ENCODE measurements around the gene ATP6V1D. TPM values are rescaled to one million over a fixed set of nuclear protein-coding genes. Genes with fewer than 3 reads are reported as not detected.
A peak's percentile ranks its signal among the peaks of the same experiment; 100 is the strongest.
"Not testable (repeated sequence)": the region's sequence is repeated elsewhere in the genome, so short reads cannot be mapped to it uniquely, and the experiment has no call there.

Gene ATP6V1D
- total RNA-seq, 1 donor: 168 TPM

- no peak for DNase-seq (ENCODE audit: low read depth)
These were observed 28.1 kb downstream of the ATP6V1D start for GRCh38 chr14:67331368-67332125.

GRCh38 chr14:67329666-67330065, 29.9 kb downstream of the ATP6V1D start:
- H3K4me3 ChIP-seq (ENCODE audit: low read depth, low read length); DNase-seq (ENCODE audit: low read depth): not testable (repeated sequence)

More at GRCh38 chr14:67331368-67332125, 28.1 kb downstream of the ATP6V1D start:
- H3K4me3 ChIP-seq (ENCODE audit: low read depth, low read length): no peak overlapping the region
- TF ChIP-seq CTCF (IDR thresholded peaks at IDR 0.05; ENCODE audit: insufficient read depth, low read depth, low read length): no peak

- no peak for TF ChIP-seq CTCF (IDR thresholded peaks at IDR 0.05; ENCODE audit: insufficient read depth, low read depth, low read length)
- DNase-seq (ENCODE audit: low read depth): peak; percentile 95
- H3K4me3 ChIP-seq (ENCODE audit: low read depth, low read length): no peak overlapping the region
These were observed 40.5 kb downstream of the ATP6V1D start for GRCh38 chr14:67319142-67319541.

GRCh38 chr14:67317822-67318221, 41.8 kb downstream of the ATP6V1D start:
- no peak for TF ChIP-seq CTCF (IDR thresholded peaks at IDR 0.05; ENCODE audit: insufficient read depth, low read depth, low read length)
- no peak overlapping the region for H3K4me3 ChIP-seq (ENCODE audit: low read depth, low read length)
- DNase-seq (ENCODE audit: low read depth): no peak

- H3K4me3 ChIP-seq (ENCODE audit: low read depth, low read length): no peak overlapping the region
- no peak for DNase-seq (ENCODE audit: low read depth)
- no peak for TF ChIP-seq CTCF (IDR thresholded peaks at IDR 0.05; ENCODE audit: insufficient read depth, low read depth, low read length)
These were observed 46.5 kb downstream of the ATP6V1D start for GRCh38 chr14:67313153-67313552.

GRCh38 chr14:67311868-67312267, 47.7 kb downstream of the ATP6V1D start:
- DNase-seq (ENCODE audit: low read depth): no peak
- no peak for TF ChIP-seq CTCF (IDR thresholded peaks at IDR 0.05; ENCODE audit: insufficient read depth, low read depth, low read length)
- no peak overlapping the region for H3K4me3 ChIP-seq (ENCODE audit: low read depth, low read length)

Small RNAs within 50 kb of the gene (small RNA-seq; reads per million reads assigned to genes)
- gene RF00019: not detected

Other genes with a start within 250 kb of the ATP6V1D start
- gene GARIN2, start 170.4 kb downstream of the ATP6V1D start, total RNA-seq: not detected in 2 replicates
- gene PALS1, start 118.4 kb downstream of the ATP6V1D start, total RNA-seq: 18.4 and 38.4 TPM in 2 replicates
- 176 and 221 TPM in 2 replicates for gene EIF2S1, start 524 bp upstream of the ATP6V1D start, total RNA-seq
- 2.2 and 4.5 TPM in 2 replicates for gene PLEK2, start 52.4 kb upstream of the ATP6V1D start, total RNA-seq
- gene TMEM229B, start 128.9 kb upstream of the ATP6V1D start, total RNA-seq: 0.43 and 0.64 TPM in 2 replicates
- 0.43 and 0.64 TPM in 2 replicates for gene PLEKHH1, start 173.5 kb upstream of the ATP6V1D start, total RNA-seq
- 15.5 and 17.7 TPM in 2 replicates for gene PIGH, start 240.5 kb upstream of the ATP6V1D start, total RNA-seq